HUES48 (cell line): ENCODE results near the gene DCLK1.

Experiments
- H3K27ac ChIP-seq: one replicate; pipeline ENCODE4 v1.7.0; 2013; ENCODE audit warnings: low read depth, low read length, inconsistent platforms
- H3K27me3 ChIP-seq: 2 replicates; pipeline ENCODE4 v1.6.1; 2013; ENCODE audit warnings: mild to moderate bottlenecking, low read length; ENCODE audit not compliant: control insufficient read depth, insufficient read depth
- H3K36me3 ChIP-seq: 2 replicates; pipeline ENCODE4 v1.6.1; 2013; ENCODE audit warnings: low read length; ENCODE audit not compliant: control insufficient read depth, insufficient read depth
- H3K4me1 ChIP-seq: 2 replicates; pipeline ENCODE4 v1.6.1; 2013; ENCODE audit warnings: mild to moderate bottlenecking, low read length; ENCODE audit not compliant: control insufficient read depth, insufficient read depth
- H3K4me3 ChIP-seq: 2 replicates; pipeline ENCODE4 v1.5.1; 2013; ENCODE audit warnings: mild to moderate bottlenecking, low read depth, low read length
- H3K9ac ChIP-seq: 2 replicates; pipeline ENCODE4 v1.6.1; 2013; ENCODE audit warnings: mild to moderate bottlenecking, low read depth, low read length, moderate library complexity
- H3K9me3 ChIP-seq: 2 replicates; pipeline ENCODE4 v1.6.1; 2013; ENCODE audit warnings: low read length; ENCODE audit not compliant: control insufficient read depth, insufficient read depth

DCLK1 gene

GRCh38 chr13:35724446-35724845 is 406.7 kb downstream of the DCLK1 start:
- no peak overlapping the region for H3K9ac ChIP-seq
- no peaks in the 10 kb centered on the region for H3K36me3 ChIP-seq
- no peak overlapping the region for H3K27ac ChIP-seq
- H3K4me3 ChIP-seq = no peak overlapping the region
- H3K27me3 ChIP-seq = no peaks in the 10 kb centered on the region
- H3K9me3 ChIP-seq = no peaks in the 10 kb centered on the region
- no peaks in the 10 kb centered on the region for H3K4me1 ChIP-seq

DNA sequence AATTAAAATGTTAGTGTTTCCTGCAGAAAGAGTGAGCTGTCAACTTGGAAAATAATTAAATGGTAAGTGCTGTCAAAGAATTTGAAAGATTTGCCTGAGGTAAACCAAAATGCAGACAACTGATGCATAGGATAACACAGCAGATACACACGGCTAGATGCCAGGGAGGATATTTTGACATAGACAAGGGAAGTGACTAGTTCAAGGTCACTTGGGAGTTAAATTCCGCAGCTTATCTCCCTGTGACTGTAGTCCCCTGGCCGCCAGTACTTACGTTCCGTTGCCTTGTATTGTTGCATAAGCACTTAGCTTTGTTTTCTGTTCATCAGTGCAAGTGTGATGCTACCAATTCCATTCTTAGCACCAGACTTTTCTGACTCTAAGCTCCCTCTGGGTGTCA is 407.4 kb downstream of the DCLK1 start:
- H3K4me3 ChIP-seq = no peak overlapping the region
- no peaks in the 10 kb centered on the region for H3K4me1 ChIP-seq
- no peaks in the 10 kb centered on the region for H3K9me3 ChIP-seq
- no peak overlapping the region for H3K27ac ChIP-seq
- no peaks in the 10 kb centered on the region for H3K27me3 ChIP-seq
- H3K36me3 ChIP-seq = no peaks in the 10 kb centered on the region
- H3K9ac ChIP-seq = no peak overlapping the region

DNA sequence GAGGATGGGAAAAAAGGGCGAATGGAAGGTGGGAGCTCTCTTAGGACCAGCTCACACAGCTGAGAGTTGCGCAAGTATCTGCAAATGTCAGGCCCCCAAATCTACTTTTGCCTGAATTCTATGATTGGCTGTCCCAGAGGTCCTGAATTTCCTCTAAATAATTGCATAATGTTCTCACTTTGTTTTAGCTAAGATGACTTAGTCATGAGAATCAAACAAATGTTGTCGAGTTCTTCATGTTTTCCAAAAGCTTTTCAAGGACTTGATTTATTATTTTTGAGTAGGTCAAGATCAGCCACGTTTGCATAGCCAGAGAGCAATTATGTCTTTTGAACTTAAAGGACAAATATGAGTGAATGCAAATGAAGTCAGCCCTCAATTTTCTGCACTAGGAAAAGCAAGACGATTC is 408.1 kb downstream of the DCLK1 start:
- Histone ChIP-seq H3K4me1 (no peaks in the 10 kb centered on the region), H3K9me3 (no peaks in the 10 kb centered on the region), H3K27me3 (no peaks in the 10 kb centered on the region), H3K36me3 (no peaks in the 10 kb centered on the region), H3K4me3 (no peak overlapping the region), H3K9ac (no peak overlapping the region), H3K27ac (no peak overlapping the region)

GRCh38 chr13:35722458-35723052 is 408.6 kb downstream of the DCLK1 start:
- no peak overlapping the region for H3K27ac ChIP-seq
- H3K27me3 ChIP-seq = no peaks in the 10 kb centered on the region
- no peak overlapping the region for H3K9ac ChIP-seq
- no peak overlapping the region for H3K4me3 ChIP-seq
- H3K9me3 ChIP-seq = no peaks in the 10 kb centered on the region
- H3K4me1 ChIP-seq = no peaks in the 10 kb centered on the region
- H3K36me3 ChIP-seq = no peaks in the 10 kb centered on the region

GRCh38 chr13:35720690-35721554 is 410.3 kb downstream of the DCLK1 start:
- H3K27ac ChIP-seq = no peak overlapping the region
- no peak overlapping the region for H3K4me3 ChIP-seq
- no peak overlapping the region for H3K9ac ChIP-seq

DNA sequence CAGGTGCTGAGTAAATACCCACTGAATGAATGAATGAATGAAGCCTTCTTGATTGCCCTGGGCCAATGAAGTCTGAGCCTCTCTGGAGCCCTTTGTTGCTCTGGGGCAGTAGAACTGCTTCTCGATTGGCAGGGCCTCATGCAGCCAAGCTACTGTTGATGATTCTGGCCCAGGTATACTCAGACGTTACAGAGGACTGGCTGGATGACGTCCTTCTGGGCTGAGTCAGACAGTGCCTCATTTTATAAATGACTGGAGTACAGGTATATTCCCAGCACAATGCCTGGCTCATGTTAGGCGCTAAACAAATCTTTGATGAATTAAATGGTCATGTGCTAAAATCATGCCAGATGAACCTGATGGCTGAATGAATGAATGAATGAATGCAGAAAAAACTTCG is 410.9 kb downstream of the DCLK1 start:
- H3K27me3 ChIP-seq = no peaks in the 10 kb centered on the region
- no peak overlapping the region for H3K9ac ChIP-seq
- no peaks in the 10 kb centered on the region for H3K9me3 ChIP-seq
- no peaks in the 10 kb centered on the region for H3K4me1 ChIP-seq
- H3K4me3 ChIP-seq = no peak overlapping the region
- H3K36me3 ChIP-seq = no peaks in the 10 kb centered on the region
- H3K27ac ChIP-seq = no peak overlapping the region

More at GRCh38 chr13:35720690-35721554, 410.3 kb downstream of the DCLK1 start:
- H3K36me3 ChIP-seq = no peaks in the 10 kb centered on the region
- no peaks in the 10 kb centered on the region for H3K4me1 ChIP-seq
- no peaks in the 10 kb centered on the region for H3K27me3 ChIP-seq
- no peaks in the 10 kb centered on the region for H3K9me3 ChIP-seq
